Measurements from ENCODE around the gene ERVH48-1.
A peak's percentile ranks its signal among the peaks of the same experiment; 100 is the strongest.
"Not testable (repeated sequence)": the region's sequence is repeated elsewhere in the genome, so short reads cannot be mapped to it uniquely, and the experiment has no call there.

The ERVH48-1 gene

DNA sequence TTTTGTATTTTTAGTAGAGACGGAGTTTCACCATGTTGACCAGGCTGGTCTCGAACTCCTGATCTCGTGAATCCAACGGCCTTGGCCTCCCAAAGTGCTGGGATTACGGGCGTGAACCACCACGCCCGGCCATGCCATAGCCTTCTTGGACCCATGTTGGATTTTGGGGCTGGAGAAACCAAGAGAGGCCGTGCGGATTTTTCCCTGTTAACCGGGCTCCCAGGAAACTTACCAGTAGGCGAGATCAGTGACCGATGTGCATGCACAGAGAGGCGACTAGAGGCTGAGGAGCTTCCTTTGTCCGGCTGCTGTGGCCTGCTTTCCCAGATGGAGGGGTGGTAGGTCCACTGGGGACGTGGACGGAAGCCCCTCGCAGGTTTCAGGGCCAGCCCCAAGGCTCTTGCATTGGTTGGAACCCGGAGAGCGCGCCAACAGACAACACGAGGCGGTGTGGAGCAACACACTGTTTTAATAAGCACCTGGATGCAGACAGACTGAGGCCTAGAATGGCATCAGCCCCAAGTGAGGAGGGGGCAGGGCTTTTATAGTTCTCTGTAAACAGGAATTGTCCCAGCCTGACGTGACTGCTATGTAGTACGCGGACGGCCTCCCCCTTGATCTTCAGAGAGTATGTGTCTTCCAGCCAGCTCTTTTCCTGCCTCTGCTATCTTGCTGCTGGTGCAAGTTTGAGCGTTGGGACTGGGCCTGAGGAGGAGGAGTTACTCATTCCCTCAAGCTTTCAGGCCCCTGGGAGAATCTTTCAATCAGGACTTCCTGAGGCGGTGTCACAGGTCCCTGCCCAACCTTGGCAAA lies at the start of gene ERVH48-1:
Gene ERVH48-1 (minus strand): TSS at position 517 of the 813 bp plus-strand sequence. CDS start 6,624 bp downstream, outside the sequence.
- no peak for DNase-seq

- DNase-seq: peak; percentile 99
Measured at GRCh38 chr21:42973991-42974831, 48.8 kb upstream of the ERVH48-1 start, which contains the start of gene PKNOX1. PKNOX1 (plus strand) TSS chr21:42974562; CDS start chr21:43004382, 29,820 bp downstream.

- no peak for DNase-seq
Measured at GRCh38 chr21:42973309-42973990, 48.0 kb upstream of the ERVH48-1 start.

- no peak for DNase-seq
Measured at GRCh38 chr21:42971897-42972275, 46.5 kb upstream of the ERVH48-1 start.

DNA sequence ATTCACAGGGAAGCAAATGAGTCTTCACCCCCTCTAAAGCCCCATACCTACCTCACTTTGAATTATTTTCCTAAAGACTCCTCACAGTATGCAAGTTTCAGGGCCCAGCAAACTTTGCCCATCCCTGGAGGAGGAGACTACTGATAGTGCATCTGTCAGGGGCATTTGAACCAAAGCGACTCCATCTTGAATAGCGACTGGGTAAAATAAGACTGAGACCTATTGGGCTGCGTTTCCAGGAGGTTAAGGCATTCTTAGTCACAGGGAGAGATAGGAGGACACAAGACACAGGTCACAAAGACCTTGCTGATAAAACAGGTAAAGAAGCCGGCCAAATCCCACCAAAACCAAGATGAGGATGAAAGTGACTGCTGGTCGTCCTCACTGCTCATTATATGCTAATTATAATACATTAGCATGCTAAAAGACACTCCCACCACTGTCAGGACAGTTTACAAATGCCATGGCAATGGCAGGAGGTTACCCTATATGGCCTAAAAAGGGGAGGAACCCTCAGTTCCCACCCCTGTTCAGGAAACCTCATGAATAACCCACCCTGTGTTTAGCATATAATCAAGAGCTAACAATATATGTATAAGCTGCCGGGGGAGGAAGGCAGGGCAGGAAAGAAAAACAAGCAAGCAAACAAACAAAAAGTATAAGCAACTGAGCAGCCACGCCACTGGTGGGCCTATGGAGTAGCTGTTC lies 45.7 kb upstream of the ERVH48-1 start:
- DNase-seq: no peak

GRCh38 chr21:42969193-42969600 lies 43.8 kb upstream of the ERVH48-1 start:
- DNase-seq: no peak

GRCh38 chr21:42967616-42968015 lies 42.2 kb upstream of the ERVH48-1 start:
- DNase-seq: not testable (repeated sequence)

GRCh38 chr21:42965211-42965560 lies 39.8 kb upstream of the ERVH48-1 start:
- DNase-seq: no peak

DNA sequence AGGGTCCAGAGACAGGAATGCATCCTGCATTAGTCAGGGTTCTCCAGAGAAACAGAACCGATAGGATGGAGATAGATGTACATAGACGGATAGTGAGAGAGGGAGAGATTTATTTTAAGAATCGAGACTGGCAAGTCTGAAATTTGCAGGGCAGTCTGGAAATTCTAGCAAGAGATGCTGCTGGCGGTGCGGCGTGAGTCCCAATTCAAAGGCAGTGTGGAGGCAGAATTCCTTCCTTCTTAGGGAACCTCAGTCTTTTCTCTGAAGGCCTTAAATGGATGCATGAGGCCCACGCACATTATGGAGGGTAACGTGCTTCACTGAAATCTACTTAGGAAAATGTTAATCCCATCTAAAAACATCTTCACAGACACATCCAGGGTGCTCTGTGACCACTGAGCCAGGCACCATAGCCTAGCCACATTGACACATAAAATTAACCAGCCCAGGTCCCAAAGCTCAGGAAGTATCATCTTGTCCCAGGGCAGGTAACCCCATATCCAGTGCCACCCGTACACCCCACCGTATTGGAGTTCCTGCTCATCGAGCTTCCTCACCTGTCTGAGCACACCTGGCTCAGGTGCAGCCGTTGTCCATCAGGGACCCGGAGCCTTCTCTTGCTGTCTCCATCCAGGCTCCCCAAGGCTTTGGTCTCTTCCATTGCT lies 39.2 kb upstream of the ERVH48-1 start:
- DNase-seq: no peak

DNA sequence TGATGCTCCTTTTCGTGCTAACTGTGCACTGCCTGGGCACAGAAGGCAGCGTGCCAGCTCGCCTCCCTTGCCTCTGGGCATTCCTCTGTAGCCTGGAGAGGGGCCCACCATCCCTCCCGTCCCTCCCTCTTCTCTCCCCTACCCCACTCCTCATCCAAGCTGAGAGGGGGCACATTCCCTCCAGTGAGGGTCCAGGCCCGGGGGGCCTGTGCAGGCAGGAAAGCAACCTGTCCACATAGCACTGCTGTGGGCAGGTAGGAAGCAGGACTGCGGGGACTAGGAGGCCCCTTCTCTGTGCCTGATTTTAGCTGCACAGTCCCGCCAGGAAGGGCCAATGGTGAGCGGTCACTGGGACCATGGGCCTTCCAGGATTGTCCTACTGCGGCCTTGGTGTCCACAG lies 38.7 kb upstream of the ERVH48-1 start:
- DNase-seq: no peak

DNA sequence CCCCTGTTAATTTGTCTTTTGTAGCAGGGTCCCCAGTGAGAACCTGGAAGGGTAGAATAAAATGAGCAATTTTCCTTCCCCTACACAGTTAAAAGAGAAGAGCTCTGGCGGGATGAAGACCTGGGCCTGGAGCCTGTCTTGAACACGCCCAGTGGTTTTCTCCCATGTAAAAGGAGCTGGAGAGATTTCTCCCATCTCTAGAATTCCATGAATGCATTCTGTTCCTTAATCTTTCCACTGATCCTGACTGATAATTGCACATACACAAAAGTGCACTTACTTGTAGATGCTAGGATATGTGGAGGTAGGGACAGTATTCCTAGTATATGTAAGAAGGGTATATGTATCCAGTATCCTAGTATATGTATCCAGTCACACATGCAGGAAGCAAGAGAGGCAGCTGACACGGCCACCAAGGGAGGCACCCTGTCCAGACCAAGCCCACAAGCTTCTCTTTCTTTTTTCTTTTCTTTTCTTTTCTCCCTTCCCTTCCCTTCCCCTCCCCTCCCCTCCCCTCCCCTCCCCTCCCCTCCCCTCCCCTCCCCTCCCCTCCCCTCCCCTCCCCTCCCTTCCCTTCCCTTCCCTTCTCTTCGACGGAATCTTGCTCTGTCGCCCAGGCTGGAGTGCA lies 37.1 kb upstream of the ERVH48-1 start:
- DNase-seq: no peak

GRCh38 chr21:42959728-42960127 lies 34.3 kb upstream of the ERVH48-1 start:
- no peak for DNase-seq

DNA sequence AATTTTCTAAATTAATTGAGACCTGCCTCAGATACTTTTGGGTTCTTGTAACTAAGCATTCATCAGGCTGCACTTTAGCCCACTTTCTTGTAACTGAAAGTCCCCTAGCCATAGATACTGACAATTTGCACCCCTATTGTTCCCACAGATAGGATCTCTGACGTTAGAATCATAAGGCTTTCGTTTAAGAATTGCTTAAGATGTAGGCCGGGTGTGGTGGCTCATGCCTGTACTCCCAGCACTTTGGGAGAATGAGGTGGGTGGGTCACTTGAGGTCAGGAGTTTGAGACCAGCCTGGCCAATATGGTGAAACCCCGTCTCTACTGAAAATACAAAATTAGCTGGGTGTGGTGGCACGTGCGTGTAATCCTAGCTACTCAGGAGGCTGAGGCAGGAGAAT lies 32.7 kb upstream of the ERVH48-1 start:
- DNase-seq: not testable (repeated sequence)

DNA sequence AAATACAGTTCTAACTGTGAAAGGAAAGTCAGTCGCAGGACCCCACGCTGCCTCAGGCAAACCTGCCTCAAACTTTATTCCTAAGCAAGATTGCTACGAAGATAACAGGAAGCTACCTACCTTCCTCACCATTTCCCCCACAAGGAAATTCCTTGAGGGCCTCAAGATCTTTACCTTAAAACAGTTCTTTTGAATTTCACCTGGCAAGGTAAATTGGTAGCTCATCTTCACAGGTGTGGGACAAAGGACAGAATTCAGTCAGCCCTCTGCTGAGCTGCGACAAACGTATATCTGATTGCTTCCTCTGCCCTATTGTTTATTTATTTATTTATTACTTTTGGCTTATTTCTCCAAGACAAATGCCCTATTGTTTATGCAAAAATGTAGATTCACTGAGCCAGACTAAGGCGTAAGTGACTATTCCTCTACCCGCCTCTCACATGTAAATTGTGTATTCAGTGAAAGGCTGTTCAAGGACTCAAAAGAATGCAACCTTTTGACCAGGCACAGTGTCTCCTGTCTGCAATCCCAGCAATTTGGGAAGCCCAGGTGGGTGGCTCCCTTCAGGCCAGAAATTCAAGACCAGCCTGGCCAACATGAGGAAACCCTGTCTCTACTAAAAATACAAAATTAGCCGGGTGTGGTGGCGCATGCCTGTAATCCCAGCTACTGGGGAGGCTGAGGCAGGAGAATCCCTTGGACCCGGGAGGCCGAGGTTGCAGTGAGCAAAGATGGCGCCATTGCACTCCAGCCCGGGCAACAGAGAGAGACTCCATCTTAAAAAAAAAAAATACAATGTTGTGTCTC lies 31.6 kb upstream of the ERVH48-1 start:
- no peak for DNase-seq

GRCh38 chr21:42951193-42951592 lies 25.8 kb upstream of the ERVH48-1 start:
- DNase-seq: not testable (repeated sequence)

DNA sequence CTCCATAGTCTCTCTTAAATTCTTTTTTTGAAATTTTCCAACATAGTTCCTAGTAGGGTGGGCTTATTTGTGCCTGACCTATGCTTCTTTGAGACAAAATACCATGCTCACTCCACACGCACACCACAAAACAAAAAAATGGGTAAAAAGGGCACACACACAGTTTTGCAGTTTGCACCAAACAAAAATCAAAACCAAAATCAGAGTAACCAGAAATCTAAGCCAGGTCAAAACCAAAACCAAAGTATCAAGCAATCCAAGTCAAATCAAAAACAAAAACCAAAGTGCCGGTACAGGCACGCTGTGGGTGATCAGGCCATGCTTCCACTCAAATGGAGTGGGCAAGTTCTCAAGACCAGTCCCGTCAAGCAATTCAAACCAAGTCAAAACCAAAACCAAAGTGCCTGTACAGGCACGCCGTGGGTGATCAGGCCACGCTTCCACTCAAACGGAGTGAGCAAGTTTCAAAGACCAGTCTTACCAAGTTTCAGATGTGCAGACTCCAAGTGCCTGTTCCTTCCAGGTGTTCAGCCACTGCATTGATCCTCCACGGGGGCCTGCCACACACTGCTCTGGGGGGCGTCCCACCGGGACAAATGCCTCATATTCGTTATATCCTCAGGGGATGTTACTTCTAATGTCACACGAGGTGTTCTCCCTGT lies 23.8 kb upstream of the ERVH48-1 start:
- not testable (repeated sequence) for DNase-seq

DNA sequence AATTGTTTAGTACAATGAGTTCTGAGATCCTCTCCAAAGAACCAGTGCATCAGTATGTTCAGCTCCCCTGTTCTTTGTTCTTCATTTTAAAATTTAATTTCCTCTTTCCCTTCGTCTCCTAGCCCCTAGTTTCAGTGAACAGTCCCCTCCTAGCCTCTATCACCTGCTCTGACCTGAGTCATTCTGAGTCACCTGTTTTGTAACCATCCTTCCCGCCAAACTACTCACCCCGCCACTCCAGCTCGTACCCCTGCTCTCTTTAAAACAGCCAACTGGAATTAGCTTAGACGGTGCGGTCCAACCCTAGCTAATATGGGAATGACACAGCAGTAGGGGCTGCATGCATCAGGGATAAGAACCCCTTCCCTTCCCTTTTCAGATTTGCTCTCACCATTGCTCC lies 16.8 kb upstream of the ERVH48-1 start:
- no peak for DNase-seq

DNA sequence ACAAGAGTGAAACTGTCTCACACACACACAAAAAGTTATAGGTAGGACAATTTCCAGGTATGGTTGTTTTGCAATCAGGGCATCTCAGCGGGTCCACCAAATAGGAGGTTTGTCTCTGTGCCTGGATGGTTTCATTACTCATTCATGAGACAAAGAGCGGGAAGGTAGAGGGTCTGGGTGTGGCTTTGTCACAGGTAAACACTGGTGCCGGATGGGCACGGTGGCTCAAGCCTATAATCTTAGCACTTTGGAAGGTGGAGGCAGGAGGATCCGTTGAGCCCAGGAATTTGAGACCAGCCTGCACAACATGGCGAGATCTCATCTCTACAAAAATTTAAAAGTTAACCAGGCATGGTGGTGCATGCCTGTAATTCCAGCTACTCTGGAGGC lies 16.3 kb upstream of the ERVH48-1 start:
- no peak for DNase-seq

DNA sequence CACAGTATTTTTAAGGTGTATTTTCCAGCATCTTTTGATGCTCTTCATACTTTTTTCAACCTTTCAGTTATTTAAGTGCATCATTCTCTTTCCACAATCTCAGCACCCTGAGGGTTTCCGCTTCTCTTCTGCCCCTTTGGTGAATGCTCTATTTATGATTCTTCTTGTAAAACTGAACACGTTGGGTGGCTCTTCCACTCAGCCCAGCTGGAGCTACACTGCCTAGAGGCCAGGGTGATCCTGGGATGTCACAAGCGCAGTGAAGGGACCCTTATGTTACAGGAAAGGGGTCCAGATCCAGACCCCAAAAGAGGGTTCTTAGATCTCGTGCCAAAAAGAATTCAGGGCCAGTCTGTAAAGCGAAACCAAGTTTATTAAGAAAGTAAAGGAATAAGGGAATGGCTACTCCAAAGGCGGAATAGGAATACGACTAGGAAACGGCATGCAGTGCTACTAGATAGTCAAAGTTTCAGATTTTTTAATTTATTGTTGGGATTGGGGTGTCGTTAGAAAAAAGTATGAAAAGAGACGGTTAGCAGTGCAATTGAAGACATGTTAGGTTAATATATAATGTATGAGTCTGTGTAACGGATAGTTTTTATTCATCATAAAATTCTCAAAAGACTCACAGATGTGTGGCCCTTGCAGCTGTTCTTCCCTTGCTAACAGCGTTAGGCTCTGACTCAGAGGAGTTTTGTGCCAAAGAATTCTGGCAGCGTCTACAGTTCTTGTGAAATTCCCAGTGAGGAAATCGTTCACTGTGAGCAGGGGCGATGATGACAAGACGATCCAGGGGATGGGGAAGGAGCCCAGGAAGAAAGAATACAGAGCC lies 14.4 kb upstream of the ERVH48-1 start:
- peak; percentile 88 for DNase-seq
